H1 (cell line): ENCODE measurements around the gene PITPNC1. TPM values are rescaled to one million over a fixed set of nuclear protein-coding genes. Genes with fewer than 3 reads are reported as not detected.

Experiments used
- CEBPB ChIP-seq: IDR thresholded peaks from 2 replicates; pipeline ENCODE4 v1.6.1; 2012; ENCODE audit warnings: low read depth, low read length
- CHD1 ChIP-seq: IDR thresholded peaks from 2 replicates; pipeline ENCODE4 v1.6.1; 2012; ENCODE audit warnings: low read depth, low read length, improper control_type of control experiment
- CHD7 ChIP-seq: fragments of 300-600 bp; sonication (generic); IDR thresholded peaks from 2 replicates; pipeline ENCODE4 v1.7.1; 2012; ENCODE audit warnings: low read length, moderate library complexity, mild to moderate bottlenecking, inconsistent platforms; ENCODE audit not compliant: insufficient replicate concordance
- JUND ChIP-seq: IDR thresholded peaks from 2 replicates; pipeline ENCODE4 v1.6.1; 2011; ENCODE audit warnings: mild to moderate bottlenecking, improper control_type of control experiment, low read length
- KDM4A ChIP-seq: IDR thresholded peaks from one replicate; pipeline ENCODE4 v1.7.1; 2012; ENCODE audit warnings: low read depth, mild to moderate bottlenecking, moderate library complexity, low read length, inconsistent platforms; ENCODE audit not compliant: severe bottlenecking
- KDM5A ChIP-seq: fragments of 200-600 bp; IDR thresholded peaks from 2 replicates; pipeline ENCODE4 v1.7.1; 2012; ENCODE audit warnings: mild to moderate bottlenecking, low read length, inconsistent platforms, mixed read lengths
- PHF8 ChIP-seq: fragments of 200-600 bp; sonication (generic); conservative IDR thresholded peaks from 2 replicates; pipeline ENCODE4 v1.7.1; 2012; ENCODE audit warnings: low read depth, mild to moderate bottlenecking, inconsistent platforms, low read length, moderate library complexity
- SIN3A ChIP-seq, 2 experiments: IDR thresholded peaks in 1 of 2; conservative IDR thresholded peaks in 1 of 2; 2 replicates each; pipeline ENCODE4 v1.6.1; 2011 to 2012; ENCODE audit warnings: low read length in 2 of 2, improper control_type of control experiment in 1 of 2, low read depth in 1 of 2, mild to moderate bottlenecking in 1 of 2
- SIX5 ChIP-seq: IDR thresholded peaks from 2 replicates; pipeline ENCODE4 v1.6.1; 2011; ENCODE audit warnings: mild to moderate bottlenecking, low read depth, low read length
- SP4 ChIP-seq: IDR thresholded peaks from 2 replicates; pipeline ENCODE4 v1.6.1; 2012; ENCODE audit warnings: low read length, inconsistent platforms
- TAF1 ChIP-seq: IDR thresholded peaks from 2 replicates; pipeline ENCODE4 v1.6.1; 2011; ENCODE audit warnings: mild to moderate bottlenecking, low read depth, low read length
- ZNF274 ChIP-seq: IDR thresholded peaks from 2 replicates; pipeline ENCODE4 v1.7.0; 2012; ENCODE audit warnings: low read length, borderline replicate concordance; ENCODE audit errors: extremely low read depth
- polyA plus RNA-seq, 7 experiments: library from polyadenylated mRNA; depleted of rRNA in 3 of 7; stranded (reverse) in 5 of 7; unstranded in 2 of 7; fragments of >200 nt in 5 of 7; fragments of 200-250 nt in 2 of 7; gene quantifications; 1 replicate in 5 of 7; 2 replicates in 1 of 7; 4 replicates in 1 of 7; pipeline versions ENCODE4 v1.2.1 to v1.2.3, GENCODE V29; 2011 to 2013; ENCODE audit warnings: missing spikeins in 2 of 7, mixed read lengths in 2 of 7
- total RNA-seq: library from RNA; stranded (reverse); fragmentation: NEBNext Ultra II Directional; extraction: Animal tissue kit (Norgen Biotek cat#: 25700); gene quantifications from 2 replicates; pipeline ENCODE4 v1.2.1, GENCODE V29; 2021
- TF ChIP-seq, protein P1 (sequence below): IDR thresholded peaks from 2 replicates; pipeline ENCODE4 v1.6.1; 2012; ENCODE audit warnings: inconsistent platforms

PITPNC1 gene
- total and polyA plus RNA-seq, 2 of the 8 experiments (the other 6 are each of a cell fraction or from before 2014, with no cell fraction given) = 17.6 to 54.7 TPM

DNA sequence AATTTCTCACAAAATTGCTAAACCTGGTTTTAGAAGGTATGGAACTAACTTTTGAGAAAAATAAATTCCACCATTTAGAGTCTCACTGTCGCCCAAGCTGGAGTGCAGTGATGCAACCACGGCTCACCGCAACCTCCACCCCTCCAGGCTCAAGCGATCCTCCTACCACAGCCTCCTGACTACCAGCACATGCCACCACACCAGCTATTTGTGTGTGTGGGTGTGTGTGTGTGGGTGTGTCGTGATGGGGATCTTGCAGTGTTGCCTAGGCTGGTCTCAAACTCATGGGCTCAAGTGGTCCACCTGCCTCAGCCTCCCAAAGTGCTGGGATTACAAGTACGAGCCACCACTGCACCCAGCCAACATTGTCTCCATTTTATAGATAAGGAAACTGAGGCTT, 269.4 kb downstream of the PITPNC1 start (continued):
- no peak for TF ChIP-seq CHD7
- no peak for TF ChIP-seq JUND
- TF ChIP-seq TAF1 = no peak
- TF ChIP-seq CEBPB = no peak
- TF ChIP-seq, protein P1, sequence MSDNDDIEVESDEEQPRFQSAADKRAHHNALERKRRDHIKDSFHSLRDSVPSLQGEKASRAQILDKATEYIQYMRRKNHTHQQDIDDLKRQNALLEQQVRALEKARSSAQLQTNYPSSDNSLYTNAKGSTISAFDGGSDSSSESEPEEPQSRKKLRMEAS = no peak
- no peak for TF ChIP-seq SP4
- TF ChIP-seq ZNF274 = no peak
- TF ChIP-seq SIN3A (conservative IDR thresholded peaks at IDR 0.05 in 1 of 2, IDR thresholded peaks at IDR 0.05 in 1 of 2; ENCODE audit: low read depth in 1 of 2, low read length in 2 of 2) = no peak
- TF ChIP-seq KDM5A = no peak
- no peak for TF ChIP-seq CHD1
- no peak for TF ChIP-seq PHF8
- TF ChIP-seq SIX5 = no peak
- no peak for TF ChIP-seq KDM4A
- TF ChIP-seq, all 59 proteins: peak for 0
